ENCODE measurements around the gene STAG2. TPM values are rescaled to one million over a fixed set of nuclear protein-coding genes. Genes with fewer than 3 reads are reported as not detected.

The STAG2 gene
- 42.4 and 54.2 TPM in 2 replicates for total RNA-seq

GRCh38 chrX:123961268-123962005 lies at the start of gene STAG2:
TSS of gene STAG2 (plus strand) at chrX:123961706. CDS start at chrX:124022628, 60,922 bp downstream.

Other genes starting within 250 kb of the STAG2 start
- gene THOC2, start 228.7 kb upstream of the STAG2 start, total RNA-seq, result 29.4 and 40.0 TPM in 2 replicates
- gene XIAP, start 101.7 kb upstream of the STAG2 start, total RNA-seq, result 22.4 and 27.7 TPM in 2 replicates

Data from mammary microvascular endothelial cell (primary cell).